Measurements from ENCODE around the gene GRIA1. TPM values are rescaled to one million over a fixed set of nuclear protein-coding genes. Genes with fewer than 3 reads are reported as not detected.

Gene GRIA1
- total and polyA plus RNA-seq, 2 of the 13 experiments (the other 11 are each of a cell fraction or from before 2014, with no cell fraction given): not detected

DNA sequence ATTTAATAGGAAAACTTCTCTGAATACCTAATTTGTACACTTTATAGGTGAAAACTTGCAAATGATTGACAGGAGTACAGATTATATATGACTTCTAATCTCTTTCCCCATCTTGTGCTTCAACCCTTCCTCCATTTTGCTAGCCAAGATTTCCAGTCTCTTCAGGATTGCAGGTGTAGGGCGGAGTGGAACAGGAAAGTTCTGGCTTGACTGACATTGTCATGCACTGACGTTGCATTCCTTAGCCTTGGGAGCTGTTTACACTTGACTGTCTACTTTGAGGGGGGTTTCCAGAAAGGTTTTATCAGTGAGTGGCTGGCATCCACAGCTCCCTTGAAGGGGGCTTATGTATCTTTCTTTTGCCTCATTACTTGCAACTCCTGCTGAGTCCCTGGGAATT lies 34.1 kb upstream of the GRIA1 start (continued):
- no peak for TF ChIP-seq ZNF713 (CRISPR knock-in tag; IDR thresholded peaks at IDR 0.05)

DNA sequence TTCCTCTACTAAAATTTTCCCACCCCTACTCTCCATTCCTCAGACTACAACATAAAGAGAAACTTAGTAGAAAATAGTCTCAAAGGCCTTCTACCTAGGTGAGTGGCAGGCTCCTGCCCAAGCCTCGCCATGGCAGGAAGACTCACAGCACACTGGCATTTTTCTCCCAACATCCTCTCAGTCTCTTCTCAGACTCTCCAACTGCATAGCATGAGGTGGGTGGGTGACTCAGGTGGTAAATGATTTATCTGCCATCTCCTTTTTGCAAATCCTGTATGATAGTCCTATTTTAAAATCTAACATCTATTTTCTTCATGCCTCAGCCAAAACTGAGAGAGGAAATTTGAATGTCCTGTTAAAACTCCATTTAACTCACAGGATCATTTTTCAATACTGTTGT lies 33.5 kb upstream of the GRIA1 start:
- Histone ChIP-seq H3K4me1 (ENCODE audit: insufficient read depth, low read length) (no peaks in the 10 kb centered on the region), H3K27me3 (ENCODE audit: control insufficient read depth in 1 of 2, insufficient read depth in 2 of 2, low read length in 2 of 2) (no peaks in the 10 kb centered on the region), H3K4me2 (ENCODE audit: low read depth, low read length) (no peak overlapping the region), H3K27ac (ENCODE audit: extremely low read length, insufficient read depth, low read length) (no peak overlapping the region), H3K79me2 (ENCODE audit: insufficient read depth, low read length) (no peaks in the 10 kb centered on the region), H3K4me3 (replicated peaks in 1 of 3; ENCODE audit: insufficient read depth in 1 of 3, low read depth in 2 of 3, low read length in 3 of 3) (no peak overlapping the region), H2AFZ (ENCODE audit: low read length) (no peak overlapping the region), H4K20me1 (ENCODE audit: insufficient read depth, low read length) (no peaks in the 10 kb centered on the region), H3K9me3 (ENCODE audit: low read length) (no peaks in the 10 kb centered on the region), H3K9ac (ENCODE audit: insufficient read depth, low read depth, low read length) (no peak overlapping the region), H3K36me3 (replicated peaks in 1 of 2; ENCODE audit: control insufficient read depth in 1 of 2, insufficient read depth in 2 of 2, low read length in 2 of 2) (no peaks in the 10 kb centered on the region)
- BruUV-seq (replicated peaks): no TSS peak
- FAIRE-seq (no peak), DNase-seq (ENCODE audit: low spot score) (no peak), ATAC-seq (no peak)
- in situ Hi-C loops (cut with HindIII; ENCODE audit: extremely low pct_ligation_motif_present, low pct_unique_long_range_greater_than_20kb) (no loop called here), intact Hi-C loops (cut with micrococcal nuclease; ENCODE audit: unreplicated experiment) (no loop called here)
- ChIA-PET POLR2A (no interaction called here), CTCF (ENCODE audit: low intra/inter-chr PET ratio, low total read pairs) (no interaction called here)
- WGBS (ENCODE audit: low lambda C conversion rate): 0% methylated on average over 1 of the region's 1 CpG
- TF ChIP-seq, protein P1, sequence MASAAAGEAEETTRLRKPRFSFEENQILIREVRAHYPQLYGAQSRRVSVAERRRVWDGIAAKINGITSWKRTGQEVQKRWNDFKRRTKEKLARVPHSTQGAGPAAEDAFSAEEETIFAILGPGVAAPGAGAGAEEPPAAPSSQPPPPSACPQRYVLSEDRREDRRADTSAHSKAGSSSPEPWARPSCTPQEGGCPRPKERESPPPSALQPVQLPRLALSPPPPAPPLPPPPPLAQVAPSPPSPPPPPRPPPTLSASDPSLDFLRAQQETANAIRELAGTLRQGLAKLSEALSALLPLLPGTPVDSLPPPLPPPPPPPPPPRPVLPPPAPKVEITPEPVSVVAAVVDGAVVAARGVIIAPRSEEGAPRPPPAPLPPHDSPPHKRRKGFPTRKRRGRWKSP (CRISPR knock-in tag; IDR thresholded peaks at IDR 0.05): no peak
- TF ChIP-seq CEBPB (IDR thresholded peaks at IDR 0.05; ENCODE audit: borderline replicate concordance, low read depth, low read length) (no peak), GATA4 (IDR thresholded peaks at IDR 0.05; ENCODE audit: borderline replicate concordance, low read depth) (no peak), IKZF4 (CRISPR knock-in tag; IDR thresholded peaks at IDR 0.05; ENCODE audit: borderline replicate concordance, low read depth, not compliant biosample characterization) (no peak), NFIB (CRISPR knock-in tag; IDR thresholded peaks at IDR 0.05; ENCODE audit: borderline replicate concordance) (no peak), EP300 (IDR thresholded peaks at IDR 0.05; ENCODE audit: low read depth in 2 of 2, low read length in 2 of 2) (no peak), EP300 (CRISPR knock-in tag; IDR thresholded peaks at IDR 0.05; ENCODE audit: borderline replicate concordance) (no peak)
- TF ChIP-seq, protein P2, sequence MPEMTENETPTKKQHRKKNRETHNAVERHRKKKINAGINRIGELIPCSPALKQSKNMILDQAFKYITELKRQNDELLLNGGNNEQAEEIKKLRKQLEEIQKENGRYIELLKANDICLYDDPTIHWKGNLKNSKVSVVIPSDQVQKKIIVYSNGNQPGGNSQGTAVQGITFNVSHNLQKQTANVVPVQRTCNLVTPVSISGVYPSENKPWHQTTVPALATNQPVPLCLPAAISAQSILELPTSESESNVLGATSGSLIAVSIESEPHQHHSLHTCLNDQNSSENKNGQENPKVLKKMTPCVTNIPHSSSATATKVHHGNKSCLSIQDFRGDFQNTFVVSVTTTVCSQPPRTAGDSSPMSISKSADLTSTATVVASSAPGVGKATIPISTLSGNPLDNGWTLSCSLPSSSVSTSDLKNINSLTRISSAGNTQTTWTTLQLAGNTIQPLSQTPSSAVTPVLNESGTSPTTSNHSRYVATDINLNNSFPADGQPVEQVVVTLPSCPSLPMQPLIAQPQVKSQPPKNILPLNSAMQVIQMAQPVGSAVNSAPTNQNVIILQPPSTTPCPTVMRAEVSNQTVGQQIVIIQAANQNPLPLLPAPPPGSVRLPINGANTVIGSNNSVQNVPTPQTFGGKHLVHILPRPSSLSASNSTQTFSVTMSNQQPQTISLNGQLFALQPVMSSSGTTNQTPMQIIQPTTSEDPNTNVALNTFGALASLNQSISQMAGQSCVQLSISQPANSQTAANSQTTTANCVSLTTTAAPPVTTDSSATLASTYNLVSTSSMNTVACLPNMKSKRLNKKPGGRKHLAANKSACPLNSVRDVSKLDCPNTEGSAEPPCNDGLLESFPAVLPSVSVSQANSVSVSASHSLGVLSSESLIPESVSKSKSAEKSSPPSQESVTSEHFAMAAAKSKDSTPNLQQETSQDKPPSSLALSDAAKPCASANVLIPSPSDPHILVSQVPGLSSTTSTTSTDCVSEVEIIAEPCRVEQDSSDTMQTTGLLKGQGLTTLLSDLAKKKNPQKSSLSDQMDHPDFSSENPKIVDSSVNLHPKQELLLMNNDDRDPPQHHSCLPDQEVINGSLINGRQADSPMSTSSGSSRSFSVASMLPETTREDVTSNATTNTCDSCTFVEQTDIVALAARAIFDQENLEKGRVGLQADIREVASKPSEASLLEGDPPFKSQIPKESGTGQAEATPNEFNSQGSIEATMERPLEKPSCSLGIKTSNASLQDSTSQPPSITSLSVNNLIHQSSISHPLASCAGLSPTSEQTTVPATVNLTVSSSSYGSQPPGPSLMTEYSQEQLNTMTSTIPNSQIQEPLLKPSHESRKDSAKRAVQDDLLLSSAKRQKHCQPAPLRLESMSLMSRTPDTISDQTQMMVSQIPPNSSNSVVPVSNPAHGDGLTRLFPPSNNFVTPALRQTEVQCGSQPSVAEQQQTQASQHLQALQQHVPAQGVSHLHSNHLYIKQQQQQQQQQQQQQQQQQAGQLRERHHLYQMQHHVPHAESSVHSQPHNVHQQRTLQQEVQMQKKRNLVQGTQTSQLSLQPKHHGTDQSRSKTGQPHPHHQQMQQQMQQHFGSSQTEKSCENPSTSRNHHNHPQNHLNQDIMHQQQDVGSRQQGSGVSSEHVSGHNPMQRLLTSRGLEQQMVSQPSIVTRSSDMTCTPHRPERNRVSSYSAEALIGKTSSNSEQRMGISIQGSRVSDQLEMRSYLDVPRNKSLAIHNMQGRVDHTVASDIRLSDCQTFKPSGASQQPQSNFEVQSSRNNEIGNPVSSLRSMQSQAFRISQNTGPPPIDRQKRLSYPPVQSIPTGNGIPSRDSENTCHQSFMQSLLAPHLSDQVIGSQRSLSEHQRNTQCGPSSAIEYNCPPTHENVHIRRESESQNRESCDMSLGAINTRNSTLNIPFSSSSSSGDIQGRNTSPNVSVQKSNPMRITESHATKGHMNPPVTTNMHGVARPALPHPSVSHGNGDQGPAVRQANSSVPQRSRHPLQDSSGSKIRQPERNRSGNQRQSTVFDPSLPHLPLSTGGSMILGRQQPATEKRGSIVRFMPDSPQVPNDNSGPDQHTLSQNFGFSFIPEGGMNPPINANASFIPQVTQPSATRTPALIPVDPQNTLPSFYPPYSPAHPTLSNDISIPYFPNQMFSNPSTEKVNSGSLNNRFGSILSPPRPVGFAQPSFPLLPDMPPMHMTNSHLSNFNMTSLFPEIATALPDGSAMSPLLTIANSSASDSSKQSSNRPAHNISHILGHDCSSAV (CRISPR knock-in tag; IDR thresholded peaks at IDR 0.05; ENCODE audit: borderline replicate concordance): no peak
- TF ChIP-seq, protein P3, sequence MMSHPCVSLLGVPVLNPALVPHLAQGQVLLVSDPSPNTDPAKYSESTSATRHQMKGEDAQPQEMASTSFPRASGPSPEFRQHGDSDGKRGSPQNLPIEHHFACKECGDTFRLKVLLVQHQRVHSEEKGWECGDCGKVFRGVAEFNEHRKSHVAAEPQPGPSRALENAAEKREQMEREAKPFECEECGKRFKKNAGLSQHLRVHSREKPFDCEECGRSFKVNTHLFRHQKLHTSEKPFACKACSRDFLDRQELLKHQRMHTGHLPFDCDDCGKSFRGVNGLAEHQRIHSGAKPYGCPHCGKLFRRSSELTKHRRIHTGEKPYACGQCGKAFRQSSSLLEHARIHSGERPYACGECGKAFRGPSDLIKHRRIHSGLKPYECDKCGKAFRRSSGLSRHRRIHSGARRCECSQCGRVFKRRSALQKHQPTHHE (CRISPR knock-in tag; IDR thresholded peaks at IDR 0.05; ENCODE audit: borderline replicate concordance): no peak
- TF ChIP-seq, protein P4, sequence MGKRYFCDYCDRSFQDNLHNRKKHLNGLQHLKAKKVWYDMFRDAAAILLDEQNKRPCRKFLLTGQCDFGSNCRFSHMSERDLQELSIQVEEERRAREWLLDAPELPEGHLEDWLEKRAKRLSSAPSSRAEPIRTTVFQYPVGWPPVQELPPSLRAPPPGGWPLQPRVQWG (CRISPR knock-in tag; IDR thresholded peaks at IDR 0.05; ENCODE audit: borderline replicate concordance, low read depth): no peak
